Activated CD8-positive, alpha-beta memory T cell treated with anti-CD3 and anti-CD28 coated beads, Interleukin-2, amount 50 U/mL, for 1 hour (primary cell): ENCODE measurements around the gene RASIP1.
"Not testable (repeated sequence)": the region's sequence is repeated elsewhere in the genome, so short reads cannot be mapped to it uniquely, and the experiment has no call there.

Source experiments
- DNase-seq: peaks from one replicate; pipeline ENCODE4 v3.0.0-alpha.2; 2020; ENCODE audit errors: extremely low read depth

RASIP1 gene

GRCh38 chr19:48713041-48713863 is 27.2 kb downstream of the RASIP1 start:
- no peak for DNase-seq

GRCh38 chr19:48711106-48711662 is 29.2 kb downstream of the RASIP1 start:
- no peak for DNase-seq

- no peak for DNase-seq
Observed at GRCh38 chr19:48708471-48708870, 31.9 kb downstream of the RASIP1 start.

- no peak for DNase-seq
Observed at GRCh38 chr19:48705431-48705830, 35.0 kb downstream of the RASIP1 start.

GRCh38 chr19:48703316-48703715 is 37.1 kb downstream of the RASIP1 start:
- DNase-seq, result no peak

GRCh38 chr19:48702701-48703100 is 37.7 kb downstream of the RASIP1 start:
- DNase-seq, result no peak

GRCh38 chr19:48698046-48698445 is 42.4 kb downstream of the RASIP1 start:
- no peak for DNase-seq

GRCh38 chr19:48696353-48697010 is 43.9 kb downstream of the RASIP1 start:
- DNase-seq, result no peak

- no peak for DNase-seq
Observed at GRCh38 chr19:48695743-48696352, 44.6 kb downstream of the RASIP1 start, which contains the start of gene FUT2. FUT2 (plus strand) TSS chr19:48695971; CDS start chr19:48702957, 6,986 bp downstream.

- not testable (repeated sequence) for DNase-seq
Observed at GRCh38 chr19:48693629-48694028, 46.8 kb downstream of the RASIP1 start.

- DNase-seq, result no peak
Observed at GRCh38 chr19:48689449-48689848, 51.0 kb downstream of the RASIP1 start.

GRCh38 chr19:48687776-48688175 is 52.6 kb downstream of the RASIP1 start:
- DNase-seq, result no peak

- DNase-seq, result not testable (repeated sequence)
Observed at GRCh38 chr19:48686637-48687036, 53.8 kb downstream of the RASIP1 start.

GRCh38 chr19:48686088-48686487 is 54.3 kb downstream of the RASIP1 start:
- no peak for DNase-seq

- no peak for DNase-seq
Observed at GRCh38 chr19:48685583-48685982, 54.8 kb downstream of the RASIP1 start.

GRCh38 chr19:48683349-48683748 is 57.1 kb downstream of the RASIP1 start:
- no peak for DNase-seq

- no peak for DNase-seq
Observed at GRCh38 chr19:48681127-48681470, 59.3 kb downstream of the RASIP1 start.

- DNase-seq, result no peak
Observed at GRCh38 chr19:48680436-48681126, 59.8 kb downstream of the RASIP1 start.

GRCh38 chr19:48680006-48680405 is 60.4 kb downstream of the RASIP1 start:
- DNase-seq, result not testable (repeated sequence)

- DNase-seq, result no peak
Observed at GRCh38 chr19:48678201-48678600, 62.2 kb downstream of the RASIP1 start.

- no peak for DNase-seq
Observed at GRCh38 chr19:48676887-48677286, 63.5 kb downstream of the RASIP1 start.

GRCh38 chr19:48676487-48676886 is 63.9 kb downstream of the RASIP1 start:
- no peak for DNase-seq
